GM21360 (cell line): Measurements from ENCODE around the gene PLEKHA3.
A peak's percentile ranks its signal among the peaks of the same experiment; 100 is the strongest.

Source experiments
- ATAC-seq: cut with Tn5 transposase; IDR thresholded peaks from one replicate; pipeline ENCODE4 v1.9.1; 2021; ENCODE audit warnings: mild to moderate bottlenecking, moderate library complexity; ENCODE audit not compliant: unreplicated experiment

The PLEKHA3 gene

GRCh38 chr2:178478439-178479274, 1.6 kb upstream of the PLEKHA3 start, which contains the start of gene FKBP7:
FKBP7 (minus strand) TSS chr2:178478600; CDS start chr2:178478499, 101 bp downstream.
- ATAC-seq = peak; percentile 36

DNA sequence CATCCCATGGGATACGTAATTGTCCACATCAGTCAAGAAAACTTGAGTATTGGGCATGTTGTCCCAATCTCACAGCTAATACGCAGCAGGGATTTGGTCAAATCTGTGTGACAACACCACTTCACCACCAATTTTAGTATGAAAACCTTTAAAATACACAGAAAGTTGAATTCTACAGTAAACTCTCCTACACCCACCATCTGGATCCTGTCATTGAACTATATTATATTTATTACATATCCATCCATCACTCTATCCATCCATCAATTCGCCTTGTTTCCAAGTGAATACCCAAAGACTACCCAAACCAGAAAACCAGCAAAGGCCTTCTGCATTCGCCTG, 1.0 kb upstream of the PLEKHA3 start:
- ATAC-seq = no peak

GRCh38 chr2:178479758-178480226, 465 bp upstream of the PLEKHA3 start:
- ATAC-seq = no peak

DNA sequence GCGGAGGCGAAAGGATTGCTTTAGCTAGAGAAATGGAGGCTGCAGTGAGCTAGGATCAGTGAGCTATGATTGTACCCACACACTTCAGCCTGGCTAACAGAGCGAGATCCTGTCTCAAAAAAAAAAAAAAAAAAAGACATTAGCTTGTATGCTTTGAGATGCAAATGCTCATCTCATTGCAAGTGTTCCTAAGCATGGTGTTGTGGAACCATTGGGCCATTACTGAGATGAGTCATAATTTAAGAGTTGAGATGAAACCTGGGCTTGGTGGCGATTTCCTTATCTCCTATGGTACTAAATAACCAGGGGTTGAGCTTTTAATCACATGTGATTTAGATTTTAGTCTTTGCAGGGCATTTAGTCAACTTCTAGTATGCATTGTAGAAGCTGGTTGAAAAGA, 2.2 kb downstream of the PLEKHA3 start:
- peak; percentile 37 for ATAC-seq

GRCh38 chr2:178484245-178485041, 4.2 kb downstream of the PLEKHA3 start:
- no peak for ATAC-seq

DNA sequence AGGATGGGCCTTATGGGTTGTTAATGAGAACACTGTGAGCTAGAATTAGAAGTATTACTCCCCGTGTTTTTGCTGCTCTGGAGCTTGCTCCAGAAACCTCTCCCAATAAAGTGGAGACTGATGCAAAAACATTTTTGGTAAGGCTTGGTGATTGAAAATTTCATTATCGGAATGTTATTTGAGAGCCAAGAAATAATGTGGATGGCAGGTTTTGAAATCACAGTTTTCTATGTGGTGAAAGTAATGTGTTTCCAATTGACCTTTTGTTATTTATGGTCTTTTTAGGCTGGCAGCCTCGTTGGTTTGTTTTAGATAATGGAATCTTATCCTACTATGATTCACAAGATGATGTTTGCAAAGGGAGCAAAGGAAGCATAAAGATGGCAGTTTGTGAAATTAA, 5.1 kb downstream of the PLEKHA3 start:
- ATAC-seq = no peak

DNA sequence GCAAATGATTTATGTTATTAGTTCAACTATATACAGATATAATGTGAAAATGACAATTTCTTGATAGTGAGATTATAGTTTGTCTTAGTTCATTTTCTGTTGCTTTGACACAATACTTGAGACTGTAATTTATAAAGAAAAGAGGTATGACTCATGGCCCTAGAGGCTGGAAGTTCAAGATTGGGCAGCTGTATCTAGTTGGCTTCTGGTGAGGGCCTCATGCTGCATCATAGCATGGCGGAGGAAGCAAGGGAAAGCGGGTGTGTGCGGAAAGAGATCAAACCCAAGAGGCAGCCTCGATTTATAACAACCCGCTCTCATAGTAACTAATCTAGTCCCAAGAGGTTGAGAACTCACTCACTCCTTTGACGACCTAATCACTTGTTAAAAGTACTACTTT, 11.4 kb downstream of the PLEKHA3 start:
- no peak for ATAC-seq

GRCh38 chr2:178496049-178496448, 15.8 kb downstream of the PLEKHA3 start:
- no peak for ATAC-seq

- no peak for ATAC-seq
These were observed 17.9 kb downstream of the PLEKHA3 start for GRCh38 chr2:178498137-178498536.

- no peak for ATAC-seq
These were observed 19.4 kb downstream of the PLEKHA3 start for GRCh38 chr2:178499640-178500039.

DNA sequence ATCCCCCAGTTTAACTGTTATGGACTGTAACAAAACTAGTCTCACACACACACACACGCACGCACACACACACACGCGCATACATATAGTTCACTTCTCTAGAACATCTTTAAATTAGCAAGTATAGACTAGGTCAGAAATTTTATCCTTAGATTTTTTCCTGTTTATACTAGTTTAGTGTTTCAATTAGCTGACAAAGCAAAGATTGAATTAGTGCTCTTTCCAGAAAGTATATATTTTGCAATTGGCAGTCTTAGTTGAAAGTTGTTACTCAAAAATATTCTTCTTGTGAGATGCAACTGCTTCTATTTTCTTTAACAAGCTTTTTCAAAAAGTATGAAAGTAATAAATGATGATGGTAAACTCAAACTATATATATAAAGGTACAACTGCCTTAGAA, 22.5 kb downstream of the PLEKHA3 start:
- ATAC-seq = no peak

GRCh38 chr2:178506101-178506500, 25.8 kb downstream of the PLEKHA3 start:
- ATAC-seq = no peak

DNA sequence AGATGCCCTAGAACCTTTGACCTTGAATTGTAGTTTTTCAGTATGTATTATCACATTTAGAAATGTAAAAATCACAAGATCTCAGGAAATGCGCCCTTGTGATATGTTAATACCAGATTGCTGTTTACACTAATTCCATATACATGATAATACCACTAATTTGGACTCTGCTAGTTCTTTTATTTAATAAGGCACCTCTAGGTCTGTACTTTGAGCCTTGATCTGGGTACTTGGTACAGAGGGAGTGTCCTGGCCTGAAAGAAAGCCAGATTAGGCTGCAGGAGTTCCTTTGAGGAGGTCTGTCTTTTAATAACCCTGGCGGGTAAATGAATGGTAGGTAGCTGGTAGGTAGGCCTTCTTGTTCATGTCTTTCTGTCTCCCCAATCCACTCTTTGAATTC, 26.3 kb downstream of the PLEKHA3 start:
- no peak for ATAC-seq

DNA sequence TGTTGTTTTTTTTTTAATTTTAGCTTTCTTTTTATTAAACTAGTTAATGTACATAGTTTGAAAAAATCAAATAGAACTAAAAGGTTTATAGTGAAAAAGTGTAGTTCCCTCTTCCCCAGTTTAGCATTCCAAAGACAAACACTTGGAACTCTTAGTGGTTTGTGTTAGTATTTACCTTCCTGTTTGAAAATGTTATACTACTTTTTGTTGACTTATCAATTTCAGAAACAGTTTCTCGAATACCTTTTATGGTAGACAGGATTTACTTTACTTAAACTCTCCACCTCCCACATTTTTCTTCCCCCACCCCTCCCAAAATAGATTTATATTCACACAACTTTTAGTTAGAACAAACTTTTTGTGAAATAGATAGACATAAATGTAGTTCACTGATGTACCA, 26.7 kb downstream of the PLEKHA3 start:
- ATAC-seq = peak; percentile 12

DNA sequence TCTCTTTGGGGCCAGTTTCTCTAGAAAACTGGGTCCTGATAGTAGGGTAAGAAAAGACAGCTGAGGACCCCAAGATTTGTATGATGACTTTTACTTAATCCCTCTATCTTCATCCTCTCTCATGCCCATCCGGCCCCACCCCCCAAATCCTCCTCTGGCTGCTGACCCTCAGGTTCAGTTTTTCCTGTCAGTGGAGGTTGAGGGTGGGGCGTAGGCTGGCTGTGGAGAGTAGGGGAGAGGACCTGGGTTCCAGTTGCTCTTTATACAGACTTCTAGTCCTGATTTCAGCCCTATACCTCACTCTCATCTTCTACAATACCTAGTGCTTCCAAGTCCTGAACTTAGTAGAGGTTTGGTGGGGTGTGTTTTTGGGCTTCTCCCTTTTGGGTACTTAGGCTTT, 28.4 kb downstream of the PLEKHA3 start:
- ATAC-seq = no peak

DNA sequence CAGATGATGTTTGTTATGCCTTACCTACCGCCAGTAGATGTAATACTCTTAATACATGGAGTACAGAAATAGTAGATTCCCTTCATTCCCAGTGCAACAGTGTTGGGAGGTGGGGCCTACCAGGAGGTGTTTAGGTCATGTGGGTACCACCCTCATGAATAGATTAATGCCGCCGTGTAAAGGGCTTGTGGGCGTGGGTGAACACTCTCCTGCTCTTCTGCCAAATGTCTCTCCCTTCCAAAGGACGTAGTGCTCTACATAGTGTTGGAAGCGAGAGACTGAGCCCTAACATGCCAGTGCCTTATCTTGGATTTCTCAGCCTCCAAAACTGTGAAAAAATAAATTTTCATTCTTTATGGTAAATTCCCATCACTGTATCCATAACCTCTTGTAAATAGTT, 30.1 kb downstream of the PLEKHA3 start:
- ATAC-seq = no peak

- ATAC-seq = no peak
These were observed 32.2 kb downstream of the PLEKHA3 start for GRCh38 chr2:178512484-178512883.

- no peak for ATAC-seq
These were observed 33.6 kb downstream of the PLEKHA3 start for GRCh38 chr2:178513876-178514275.

DNA sequence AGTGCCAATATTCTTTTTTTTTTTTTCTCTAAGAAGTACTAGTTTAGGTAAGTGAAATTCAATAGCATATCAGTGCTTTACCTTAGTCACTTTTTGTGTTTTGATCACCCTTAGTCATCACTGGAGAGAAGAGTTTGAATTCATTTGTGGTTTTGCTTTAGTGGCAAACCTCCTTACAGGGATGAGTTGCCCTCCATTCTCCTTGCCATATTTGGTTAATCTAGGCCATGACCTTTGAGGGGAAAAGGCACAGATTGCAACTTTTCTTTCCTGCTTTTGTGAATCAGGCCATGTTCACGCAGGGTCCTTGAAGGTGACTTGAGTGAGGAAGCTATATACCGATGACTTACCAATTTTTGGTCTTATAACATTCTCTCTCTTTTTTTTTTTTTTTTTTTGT, 34.4 kb downstream of the PLEKHA3 start:
- ATAC-seq = no peak

- no peak for ATAC-seq
These were observed 37.2 kb downstream of the PLEKHA3 start for GRCh38 chr2:178517496-178517895.

DNA sequence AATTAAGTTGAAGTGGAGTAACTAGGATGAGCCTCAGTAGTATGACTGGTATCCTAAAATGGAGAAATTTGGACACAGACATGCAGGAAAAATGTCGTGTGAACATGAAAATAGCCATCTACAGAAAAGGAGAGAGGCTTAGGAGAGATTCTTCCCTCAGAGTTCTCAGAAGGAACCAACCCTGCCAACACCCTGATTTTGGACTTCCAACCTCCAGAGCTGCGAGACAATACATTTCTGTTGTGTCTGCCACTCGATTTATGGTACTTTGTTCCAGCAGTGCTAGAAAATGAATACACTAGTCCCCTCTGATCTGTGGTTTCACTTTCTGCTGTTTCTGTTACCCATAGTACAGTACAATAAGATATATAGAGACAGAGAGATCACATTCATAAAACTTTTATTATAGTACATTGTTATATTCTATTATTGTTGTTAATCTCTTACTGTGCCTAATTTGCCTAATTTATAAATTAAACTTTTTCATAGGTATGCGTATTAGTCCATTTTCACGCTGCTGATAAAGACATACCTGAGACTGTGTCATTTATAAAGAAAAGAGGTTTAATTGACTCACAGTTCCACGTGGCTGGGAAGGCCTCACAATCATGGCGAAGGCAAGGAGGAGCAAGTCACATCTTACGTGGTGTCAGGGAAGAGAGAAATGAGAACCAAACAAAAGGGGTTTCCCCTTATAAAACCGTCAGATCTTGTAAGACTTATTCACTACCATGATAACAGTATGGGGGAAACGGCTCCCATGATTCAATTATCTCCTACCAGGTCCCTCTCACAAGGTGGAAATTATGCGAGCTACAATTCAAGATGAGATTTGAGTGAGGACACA, 41.3 kb downstream of the PLEKHA3 start:
- ATAC-seq = no peak
